ENCODE measurements around the gene TBATA. TPM values are rescaled to one million over a fixed set of nuclear protein-coding genes. Genes with fewer than 3 reads are reported as not detected.
A peak's percentile ranks its signal among the peaks of the same experiment; 100 is the strongest.

TBATA gene
- total RNA-seq = not detected

- DNase-seq = no peak
Measured at GRCh38 chr10:70785190-70785589, at the start of gene TBATA. Gene TBATA, minus strand, starts transcription at chr10:70785377. Its CDS starts 1,998 bp downstream, at chr10:70783379.

GRCh38 chr10:70834441-70835151 lies 49.4 kb upstream of the TBATA start:
- no peak for DNase-seq

GRCh38 chr10:70834021-70834420 lies 48.8 kb upstream of the TBATA start:
- no peak for DNase-seq

- no peak for DNase-seq
Measured at GRCh38 chr10:70833601-70834000, 48.4 kb upstream of the TBATA start.

- DNase-seq = no peak
Measured at GRCh38 chr10:70832852-70833528, 47.8 kb upstream of the TBATA start.

- no peak for DNase-seq
Measured at GRCh38 chr10:70832221-70832620, 47.0 kb upstream of the TBATA start.

- no peak for DNase-seq
Measured at GRCh38 chr10:70830164-70830563, 45.0 kb upstream of the TBATA start.

GRCh38 chr10:70829543-70829942 lies 44.4 kb upstream of the TBATA start:
- peak; percentile 59 for DNase-seq

- DNase-seq = no peak
Measured at GRCh38 chr10:70828923-70829322, 43.7 kb upstream of the TBATA start.

GRCh38 chr10:70827086-70827757 lies 42.0 kb upstream of the TBATA start:
- no peak for DNase-seq

- no peak for DNase-seq
Measured at GRCh38 chr10:70822076-70822820, 37.1 kb upstream of the TBATA start.

- DNase-seq = no peak
Measured at GRCh38 chr10:70820976-70821750, 36.0 kb upstream of the TBATA start.

- peak; percentile 88 for DNase-seq
Measured at GRCh38 chr10:70816220-70816894, 31.2 kb upstream of the TBATA start.

GRCh38 chr10:70815504-70816219 lies 30.5 kb upstream of the TBATA start, which contains the start of gene SGPL1:
Gene SGPL1, plus strand, starts transcription at chr10:70815948. Its CDS starts 906 bp downstream, at chr10:70816854.
- peak; percentile 91 for DNase-seq

GRCh38 chr10:70814126-70814525 lies 28.9 kb upstream of the TBATA start:
- DNase-seq = no peak

- DNase-seq = no peak
Measured at GRCh38 chr10:70812814-70813213, 27.6 kb upstream of the TBATA start.

- no peak for DNase-seq
Measured at GRCh38 chr10:70811881-70812280, 26.7 kb upstream of the TBATA start.

- DNase-seq = no peak
Measured at GRCh38 chr10:70810967-70811366, 25.8 kb upstream of the TBATA start.

GRCh38 chr10:70809726-70810125 lies 24.5 kb upstream of the TBATA start:
- DNase-seq = no peak

GRCh38 chr10:70809011-70809611 lies 23.9 kb upstream of the TBATA start:
- no peak for DNase-seq
